GM12878 (cell line): ENCODE results near the gene PFKL.

ENCODE experiments used
- CTCF ChIP-seq, 3 experiments: IDR thresholded peaks in 2 of 3; conservative IDR thresholded peaks in 1 of 3; 2 replicates each; pipeline ENCODE4 v1.5.1; 2011; ENCODE audit warnings: low read depth in 3 of 3, low read length in 3 of 3, mild to moderate bottlenecking in 3 of 3, control low read depth in 2 of 3, moderate library complexity in 2 of 3, inconsistent platforms in 1 of 3, mixed read lengths in 1 of 3; ENCODE audit not compliant: control insufficient read depth in 2 of 3, insufficient read depth in 1 of 3; ENCODE audit errors: extremely low read depth in 1 of 3
- EP300 ChIP-seq, 2 experiments: fragments of 150-350 bp in 1 of 2; IDR thresholded peaks; 2 replicates each; pipeline ENCODE4 v1.6.1; 2011 to 2012; ENCODE audit warnings: low read depth in 2 of 2, low read length in 2 of 2, borderline replicate concordance in 1 of 2, improper control_type of control experiment in 1 of 2, inconsistent platforms in 1 of 2; ENCODE audit not compliant: control insufficient read depth in 1 of 2
- EZH2 ChIP-seq: IDR thresholded peaks from 2 replicates; pipeline ENCODE4 v1.6.1; 2012; ENCODE audit warnings: low read depth, mild to moderate bottlenecking, control low read depth, inconsistent platforms, low read length, borderline replicate concordance; ENCODE audit not compliant: control insufficient read depth
- HSF1 ChIP-seq: fragments of 150-350 bp; IDR thresholded peaks from 2 replicates; pipeline ENCODE4 v1.6.1; 2014; ENCODE audit warnings: mild to moderate bottlenecking, low read depth, low read length
- MAX ChIP-seq: IDR thresholded peaks from 2 replicates; pipeline ENCODE4 v1.6.1; 2012; ENCODE audit warnings: low read depth, low read length, improper control_type of control experiment
- NFIC ChIP-seq: IDR thresholded peaks from 2 replicates; pipeline ENCODE4 v1.6.1; 2012; ENCODE audit warnings: low read depth, mild to moderate bottlenecking, inconsistent platforms, low read length, moderate library complexity
- NRF1 ChIP-seq: conservative IDR thresholded peaks from 2 replicates; pipeline ENCODE4 v1.6.1; 2011; ENCODE audit warnings: mild to moderate bottlenecking, low read depth, low read length, improper control_type of control experiment
- POLR2A ChIP-seq: IDR thresholded peaks from 2 replicates; pipeline ENCODE4 v1.6.1; 2011; ENCODE audit warnings: low read depth, mild to moderate bottlenecking, low read length
- STAT3 ChIP-seq: IDR thresholded peaks from 2 replicates; pipeline ENCODE4 v1.6.1; 2011; ENCODE audit warnings: low read depth, low read length, improper control_type of control experiment
- TAF1 ChIP-seq: IDR thresholded peaks from 2 replicates; pipeline ENCODE4 v1.6.1; 2011; ENCODE audit warnings: mild to moderate bottlenecking, low read depth, low read length, borderline replicate concordance
- ZNF24 ChIP-seq: fragments of 450-650 bp; IDR thresholded peaks from 2 replicates; pipeline ENCODE4 v1.6.1; 2017; ENCODE audit warnings: antibody characterized with exemption, mild to moderate bottlenecking

- TF ChIP-seq HSF1 = no peak
- no peak for TF ChIP-seq EZH2
- no peak for TF ChIP-seq ZNF24
- TF ChIP-seq POLR2A = no peak
- TF ChIP-seq CTCF (IDR thresholded peaks at IDR 0.05 in 2 of 3, conservative IDR thresholded peaks at IDR 0.05 in 1 of 3; ENCODE audit: control insufficient read depth in 2 of 3, extremely low read depth in 1 of 3, insufficient read depth in 1 of 3, low read depth in 3 of 3, low read length in 3 of 3) = no peak
- TF ChIP-seq NFIC = no peak
- no peak for TF ChIP-seq MAX
- no peak for TF ChIP-seq EP300 (IDR thresholded peaks at IDR 0.05; ENCODE audit: borderline replicate concordance in 1 of 2, control insufficient read depth in 1 of 2, low read depth in 2 of 2, low read length in 2 of 2)
- TF ChIP-seq STAT3 = no peak
- no peak for TF ChIP-seq TAF1
- TF ChIP-seq NRF1 = no peak
These were observed 15.9 kb upstream of the PFKL start for GRCh38 chr21:44283948-44284347.
